ENCODE measurements around the gene CCDC190.

GRCh38 chr1:162835157-162835899, 25.6 kb downstream of the CCDC190 start:
- TF ChIP-seq CTCF (IDR thresholded peaks at IDR 0.05 in 8 of 11, conservative IDR thresholded peaks at IDR 0.05 in 3 of 11) (no peak), POLR2A (IDR thresholded peaks at IDR 0.05) (no peak), POLR2AphosphoS5 (IDR thresholded peaks at IDR 0.05) (no peak)

Data from spleen (tissue), 7 donors.